GM19240 (cell line): Measurements from ENCODE around the gene NCOA3.

Experiments used
- DNase-seq: peaks from one replicate; pipeline ENCODE4 v3.0.0; 2011; ENCODE audit warnings: low spot score; ENCODE audit not compliant: insufficient read length

The NCOA3 gene

DNA sequence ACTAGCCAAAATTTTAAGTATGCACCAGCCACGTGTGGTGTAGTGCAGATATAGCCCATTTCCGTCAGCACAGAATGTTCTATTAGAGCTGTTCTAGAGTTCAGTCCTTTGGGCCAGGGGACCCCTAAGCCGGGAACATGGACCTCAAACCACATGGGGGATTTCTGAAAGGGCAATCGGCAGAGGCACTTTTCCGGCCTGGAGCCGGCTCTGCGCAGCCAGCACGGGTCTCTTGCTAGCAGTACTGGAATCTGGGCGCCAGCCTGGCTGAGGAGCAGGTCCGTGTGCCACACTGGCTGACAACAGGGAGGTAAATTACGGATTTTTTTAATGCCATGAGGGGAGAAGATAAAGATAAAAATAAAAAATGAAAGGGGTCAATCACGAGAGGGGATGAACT lies 163.1 kb downstream of the NCOA3 start:
- no peak for DNase-seq

GRCh38 chr20:47665221-47665991 lies 163.7 kb downstream of the NCOA3 start:
- DNase-seq, result no peak

GRCh38 chr20:47666304-47666703 lies 164.6 kb downstream of the NCOA3 start:
- DNase-seq, result no peak

GRCh38 chr20:47667086-47667485 lies 165.4 kb downstream of the NCOA3 start:
- no peak for DNase-seq

GRCh38 chr20:47667531-47668312 lies 166.0 kb downstream of the NCOA3 start:
- no peak for DNase-seq

GRCh38 chr20:47668313-47669151 lies 166.8 kb downstream of the NCOA3 start:
- DNase-seq, result no peak

- DNase-seq, result no peak
These were observed 167.4 kb downstream of the NCOA3 start for GRCh38 chr20:47669152-47669425.

GRCh38 chr20:47669489-47669888 lies 167.8 kb downstream of the NCOA3 start:
- DNase-seq, result no peak

DNA sequence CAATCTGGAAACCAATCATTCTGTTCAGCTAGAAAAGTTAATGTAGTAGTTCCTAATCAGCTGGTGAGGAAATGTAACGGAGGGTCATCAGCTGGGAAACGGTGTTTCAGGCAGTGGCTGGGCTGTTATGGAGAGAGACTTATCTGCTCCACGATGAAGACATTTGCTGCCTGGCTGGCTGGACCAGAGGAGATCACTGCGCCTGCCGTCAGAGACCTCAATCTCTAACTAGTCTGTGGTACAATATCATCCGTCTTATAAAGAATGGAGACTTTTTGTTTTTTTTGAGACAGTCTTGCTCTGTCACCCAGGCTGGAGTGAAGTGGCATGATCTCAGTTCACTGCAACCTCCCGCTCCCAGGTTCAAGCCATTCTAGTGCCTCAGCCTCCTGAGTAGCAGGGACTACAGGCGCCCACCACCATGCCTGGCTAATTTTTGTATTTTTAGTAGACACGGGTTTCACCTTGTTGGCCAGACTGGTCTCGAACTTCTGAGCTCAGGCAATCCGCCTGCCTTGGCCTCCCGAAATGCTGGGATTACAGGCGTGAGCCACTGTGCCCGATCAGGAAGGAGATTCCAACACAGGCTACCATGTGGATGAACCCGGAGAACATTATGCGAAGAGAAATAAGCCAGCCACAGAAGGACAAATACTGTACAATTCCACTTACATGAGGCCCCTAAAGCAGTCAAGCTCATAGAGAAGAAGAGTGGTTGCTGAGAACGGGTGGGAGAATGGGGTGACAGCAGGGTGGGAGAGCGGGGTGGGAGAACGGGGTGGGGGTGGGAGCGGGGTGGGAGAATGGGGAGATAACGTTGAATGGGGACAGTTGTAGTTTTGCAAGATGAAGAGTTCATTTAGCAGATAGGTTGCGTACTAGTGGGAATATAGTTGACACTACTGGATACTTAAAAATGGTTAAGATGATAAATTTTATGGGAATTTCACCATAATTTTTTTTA lies 168.5 kb downstream of the NCOA3 start:
- DNase-seq, result no peak

DNA sequence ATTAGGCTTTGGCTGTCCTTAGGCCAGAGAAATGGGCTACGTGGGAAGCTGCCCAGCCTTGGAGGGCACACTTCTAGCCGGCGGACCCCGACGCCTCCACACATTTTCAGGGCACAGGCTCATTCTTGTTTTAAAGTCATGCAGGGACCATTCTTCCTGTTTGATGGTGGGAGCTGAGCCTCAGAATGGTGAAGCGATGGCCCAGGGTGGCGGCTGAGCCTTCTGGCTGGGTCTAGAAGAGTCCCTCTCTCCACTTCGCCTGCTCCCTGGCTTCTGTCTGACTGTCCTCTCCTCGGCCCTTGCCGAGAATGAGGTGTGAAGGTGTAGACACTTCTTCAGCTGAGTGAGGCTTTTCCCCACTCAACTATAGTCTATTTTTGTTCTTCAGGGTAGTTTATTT lies 169.2 kb downstream of the NCOA3 start:
- DNase-seq, result no peak

DNA sequence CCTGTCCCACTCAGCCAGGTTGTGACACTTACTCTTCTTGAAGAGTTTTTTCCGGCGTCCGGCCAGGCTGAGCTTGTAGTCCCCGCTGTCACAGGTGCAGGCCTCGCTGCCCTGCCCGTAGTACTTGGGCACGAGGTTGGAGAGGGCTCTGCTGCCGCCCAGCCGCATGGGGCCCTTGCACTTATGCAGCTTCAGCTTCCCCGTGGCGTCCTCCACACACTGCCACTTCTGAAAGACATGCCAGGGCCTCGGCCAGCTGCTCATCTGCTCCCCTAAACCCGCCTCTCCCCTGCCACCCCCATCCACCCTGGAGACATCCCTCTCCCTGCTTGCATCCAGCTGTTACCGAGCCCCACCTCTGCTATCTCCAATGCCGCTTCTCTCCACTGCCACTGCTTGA lies 170.5 kb downstream of the NCOA3 start:
- DNase-seq, result no peak

- no peak for DNase-seq
These were observed 171.4 kb downstream of the NCOA3 start for GRCh38 chr20:47672886-47673670.

DNA sequence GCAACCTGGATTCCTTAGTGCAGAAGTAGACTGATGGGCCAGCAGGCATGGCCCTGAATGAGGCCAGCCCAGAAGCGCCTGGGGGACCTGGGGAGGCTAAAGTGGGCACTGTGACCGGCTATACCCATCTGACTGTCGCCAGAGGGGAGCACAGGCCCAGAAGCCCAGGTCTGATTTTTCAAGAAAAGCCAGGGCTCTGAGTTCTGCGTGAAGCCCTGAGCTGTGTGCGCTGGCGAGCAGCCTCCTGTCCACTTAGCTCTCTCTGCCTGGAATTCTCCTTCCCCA lies 171.9 kb downstream of the NCOA3 start:
- DNase-seq, result no peak

DNA sequence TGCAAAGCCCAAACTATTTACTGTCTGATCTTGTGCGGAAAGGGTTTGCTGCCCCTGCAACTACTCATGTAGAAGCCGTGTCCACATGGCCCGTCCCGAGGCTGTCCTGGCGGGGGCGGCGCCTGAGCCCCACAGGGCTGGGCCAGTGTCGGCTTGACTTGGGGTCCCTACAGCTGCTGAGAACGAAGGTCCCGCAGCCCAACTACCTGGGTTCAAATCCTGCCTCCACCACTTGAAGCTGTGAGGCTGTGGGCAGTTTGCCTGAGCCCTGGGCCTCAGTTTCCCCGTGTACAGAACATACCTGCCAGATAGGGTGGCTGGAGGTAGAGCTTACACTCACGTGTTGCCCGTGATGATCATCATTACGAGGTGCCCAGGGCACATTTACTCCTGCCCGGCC lies 172.5 kb downstream of the NCOA3 start:
- no peak for DNase-seq

DNA sequence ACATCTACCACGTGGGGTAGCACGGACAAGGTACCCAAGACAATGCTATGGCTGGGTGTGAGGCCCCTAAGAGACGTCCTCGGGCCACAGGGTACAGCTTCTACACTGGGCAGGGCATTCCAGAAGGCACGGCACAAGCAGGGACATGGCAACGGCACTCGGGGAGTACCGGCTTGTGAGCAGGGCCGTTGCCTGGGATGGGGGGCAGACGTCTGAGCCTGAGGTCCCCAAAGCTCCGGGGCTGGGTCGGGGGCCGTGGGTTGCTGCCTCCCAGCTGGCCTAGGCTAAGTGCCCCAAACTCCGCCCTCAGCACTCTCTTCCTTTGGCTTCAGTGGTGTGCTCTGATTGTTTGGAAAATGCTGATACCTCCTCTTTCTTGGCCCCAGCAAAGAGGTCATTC lies 173.0 kb downstream of the NCOA3 start:
- no peak for DNase-seq

GRCh38 chr20:47675190-47676142 lies 173.8 kb downstream of the NCOA3 start:
- DNase-seq, result no peak

- no peak for DNase-seq
These were observed 174.6 kb downstream of the NCOA3 start for GRCh38 chr20:47676219-47676721.

DNA sequence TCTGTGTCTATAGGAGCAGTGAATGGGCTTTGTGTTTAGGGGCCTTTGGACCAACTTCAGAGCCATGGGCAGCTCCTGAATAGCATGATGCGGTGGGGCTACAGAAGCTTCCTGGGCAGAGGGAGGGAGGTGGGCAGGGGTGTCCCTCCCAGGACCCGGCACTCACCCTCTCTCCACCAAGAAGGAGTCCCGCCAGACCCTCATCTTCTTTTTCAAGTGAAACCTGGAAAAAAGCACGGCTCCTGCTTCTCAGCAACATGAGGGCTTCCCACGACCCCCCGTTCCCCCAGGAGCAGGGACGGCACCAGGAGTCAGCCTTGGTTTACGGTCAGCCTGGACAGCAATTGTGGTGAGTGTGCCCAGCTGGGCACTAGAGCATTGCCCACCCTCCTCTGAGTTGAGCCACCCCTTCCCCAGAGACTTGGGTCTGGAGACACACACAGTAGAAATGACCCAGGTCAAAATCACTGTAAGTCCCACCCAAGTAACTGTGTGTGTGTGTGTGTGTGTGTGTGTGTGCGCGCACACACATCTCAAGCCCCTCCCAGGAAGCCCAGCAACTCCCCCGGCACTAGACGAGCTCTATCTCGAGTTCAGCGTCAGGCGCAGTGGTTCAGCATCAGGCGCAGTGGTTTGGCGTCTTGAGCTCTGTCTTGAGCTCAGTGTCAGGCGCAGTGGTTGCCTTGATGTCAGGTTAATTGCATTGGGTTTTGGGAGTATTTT lies 175.4 kb downstream of the NCOA3 start:
- DNase-seq, result no peak
